Measurements from ENCODE around the gene ZBTB40. TPM values are rescaled to one million over a fixed set of nuclear protein-coding genes. Genes with fewer than 3 reads are reported as not detected.
A peak's percentile ranks its signal among the peaks of the same experiment; 100 is the strongest.

Gene ZBTB40
- total and polyA plus RNA-seq, 2 of the 13 experiments (the other 11 are each of a cell fraction or from before 2014, with no cell fraction given), result 8.8 to 16.5 TPM

DNA sequence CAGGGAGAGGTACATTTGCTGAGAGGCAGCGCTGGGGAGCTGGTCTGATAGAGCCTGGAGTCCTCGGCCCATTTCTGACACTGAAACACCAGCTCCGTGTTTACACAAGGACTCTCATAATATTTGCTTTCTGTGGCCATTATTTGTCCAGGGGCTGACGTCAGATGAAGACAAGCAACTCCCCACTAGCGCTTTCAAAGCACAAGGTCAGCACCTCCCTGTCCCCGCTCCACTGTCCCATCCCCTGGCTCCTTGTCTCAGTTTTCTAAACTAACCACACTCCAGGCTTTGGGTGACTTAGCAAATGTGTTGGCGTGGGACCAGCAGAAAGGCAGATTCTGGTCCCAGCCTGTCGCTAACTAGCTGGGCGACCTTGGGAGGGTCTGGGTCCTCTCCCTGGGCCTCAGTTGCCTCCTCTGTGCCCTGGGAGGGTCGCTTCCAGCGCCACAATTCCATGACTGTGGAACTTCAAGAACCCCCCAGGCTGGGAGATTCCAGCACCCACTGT, 37.4 kb upstream of the ZBTB40 start (continued):
- TF ChIP-seq, protein P1, sequence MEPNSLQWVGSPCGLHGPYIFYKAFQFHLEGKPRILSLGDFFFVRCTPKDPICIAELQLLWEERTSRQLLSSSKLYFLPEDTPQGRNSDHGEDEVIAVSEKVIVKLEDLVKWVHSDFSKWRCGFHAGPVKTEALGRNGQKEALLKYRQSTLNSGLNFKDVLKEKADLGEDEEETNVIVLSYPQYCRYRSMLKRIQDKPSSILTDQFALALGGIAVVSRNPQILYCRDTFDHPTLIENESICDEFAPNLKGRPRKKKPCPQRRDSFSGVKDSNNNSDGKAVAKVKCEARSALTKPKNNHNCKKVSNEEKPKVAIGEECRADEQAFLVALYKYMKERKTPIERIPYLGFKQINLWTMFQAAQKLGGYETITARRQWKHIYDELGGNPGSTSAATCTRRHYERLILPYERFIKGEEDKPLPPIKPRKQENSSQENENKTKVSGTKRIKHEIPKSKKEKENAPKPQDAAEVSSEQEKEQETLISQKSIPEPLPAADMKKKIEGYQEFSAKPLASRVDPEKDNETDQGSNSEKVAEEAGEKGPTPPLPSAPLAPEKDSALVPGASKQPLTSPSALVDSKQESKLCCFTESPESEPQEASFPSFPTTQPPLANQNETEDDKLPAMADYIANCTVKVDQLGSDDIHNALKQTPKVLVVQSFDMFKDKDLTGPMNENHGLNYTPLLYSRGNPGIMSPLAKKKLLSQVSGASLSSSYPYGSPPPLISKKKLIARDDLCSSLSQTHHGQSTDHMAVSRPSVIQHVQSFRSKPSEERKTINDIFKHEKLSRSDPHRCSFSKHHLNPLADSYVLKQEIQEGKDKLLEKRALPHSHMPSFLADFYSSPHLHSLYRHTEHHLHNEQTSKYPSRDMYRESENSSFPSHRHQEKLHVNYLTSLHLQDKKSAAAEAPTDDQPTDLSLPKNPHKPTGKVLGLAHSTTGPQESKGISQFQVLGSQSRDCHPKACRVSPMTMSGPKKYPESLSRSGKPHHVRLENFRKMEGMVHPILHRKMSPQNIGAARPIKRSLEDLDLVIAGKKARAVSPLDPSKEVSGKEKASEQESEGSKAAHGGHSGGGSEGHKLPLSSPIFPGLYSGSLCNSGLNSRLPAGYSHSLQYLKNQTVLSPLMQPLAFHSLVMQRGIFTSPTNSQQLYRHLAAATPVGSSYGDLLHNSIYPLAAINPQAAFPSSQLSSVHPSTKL (CRISPR knock-in tag; IDR thresholded peaks at IDR 0.05), result peak; percentile 95
- peak; percentile 93 for TF ChIP-seq CREM (IDR thresholded peaks at IDR 0.05)
- no peak for TF ChIP-seq CREM (CRISPR knock-in tag; IDR thresholded peaks at IDR 0.05)
- no peak for TF ChIP-seq CREB3 (CRISPR knock-in tag; IDR thresholded peaks at IDR 0.05)
- no peak for TF ChIP-seq SNRNP70 (IDR thresholded peaks at IDR 0.05; ENCODE audit: low read depth, low read length)
- TF ChIP-seq TCF12 (IDR thresholded peaks at IDR 0.05), result no peak
- no peak for TF ChIP-seq TCF12 (CRISPR knock-in tag; IDR thresholded peaks at IDR 0.05)
- TF ChIP-seq ZNF766 (CRISPR knock-in tag; IDR thresholded peaks at IDR 0.05; ENCODE audit: borderline replicate concordance), result no peak
- peak; percentile 92 for TF ChIP-seq ATF1 (CRISPR knock-in tag; IDR thresholded peaks at IDR 0.05)
- no peak for TF ChIP-seq CC2D1A (CRISPR knock-in tag; IDR thresholded peaks at IDR 0.05)
- 0 out of 2 replicates have a peak, but pooled peaks have one; percentile 39 for TF ChIP-seq NFIC (IDR thresholded peaks at IDR 0.05; ENCODE audit: low read length)
- no peak for TF ChIP-seq ZNF563 (CRISPR knock-in tag; IDR thresholded peaks at IDR 0.05)
- TF ChIP-seq ZNF430 (CRISPR knock-in tag; IDR thresholded peaks at IDR 0.05), result no peak
- no peak for TF ChIP-seq ZNF724P (CRISPR knock-in tag; IDR thresholded peaks at IDR 0.05; ENCODE audit: borderline replicate concordance)
- TF ChIP-seq NR2F2 (IDR thresholded peaks at IDR 0.05; ENCODE audit: borderline replicate concordance, low read depth), result peak; percentile 65; the same call in 1 of the 2 replicates
- no peak for TF ChIP-seq ZEB1 (IDR thresholded peaks at IDR 0.05; ENCODE audit: insufficient replicate concordance, low read depth)
- TF ChIP-seq NR2C2 (CRISPR knock-in tag; IDR thresholded peaks at IDR 0.05; ENCODE audit: borderline replicate concordance), result peak; percentile 42; the same call in 1 of the 2 replicates
- TF ChIP-seq ZFP36L2 (CRISPR knock-in tag; IDR thresholded peaks at IDR 0.05), result no peak
- TF ChIP-seq ZNF18 (CRISPR knock-in tag; IDR thresholded peaks at IDR 0.05; ENCODE audit: insufficient replicate concordance), result no peak
- TF ChIP-seq ZNF441 (CRISPR knock-in tag; IDR thresholded peaks at IDR 0.05; ENCODE audit: borderline replicate concordance), result 0 out of 2 replicates have a peak, but pooled peaks have one; percentile 16
- no peak for TF ChIP-seq ZNF749 (CRISPR knock-in tag; IDR thresholded peaks at IDR 0.05; ENCODE audit: borderline replicate concordance)
- peak; percentile 83; the same call in 1 of the 2 replicates for TF ChIP-seq THRA (CRISPR knock-in tag; IDR thresholded peaks at IDR 0.05; ENCODE audit: borderline replicate concordance)
- peak; percentile 85 for TF ChIP-seq SP5 (CRISPR knock-in tag; IDR thresholded peaks at IDR 0.05; ENCODE audit: borderline replicate concordance, low read depth)
- TF ChIP-seq FOXJ3 (CRISPR knock-in tag; IDR thresholded peaks at IDR 0.05; ENCODE audit: borderline replicate concordance), result peak; percentile 89; the same call in 1 of the 2 replicates

Data from HepG2 (cell line).